HG02798 (cell line): Measurements from ENCODE around the gene CCDC32.
A peak's percentile ranks its signal among the peaks of the same experiment; 100 is the strongest.
"Not testable (repeated sequence)": the region's sequence is repeated elsewhere in the genome, so short reads cannot be mapped to it uniquely, and the experiment has no call there.

Experiments used
- ATAC-seq: cut with Tn5 transposase; IDR thresholded peaks from one replicate; pipeline ENCODE4 v1.9.1; 2021; ENCODE audit warnings: mild to moderate bottlenecking; ENCODE audit not compliant: unreplicated experiment, poor library complexity

CCDC32 gene, protein sequence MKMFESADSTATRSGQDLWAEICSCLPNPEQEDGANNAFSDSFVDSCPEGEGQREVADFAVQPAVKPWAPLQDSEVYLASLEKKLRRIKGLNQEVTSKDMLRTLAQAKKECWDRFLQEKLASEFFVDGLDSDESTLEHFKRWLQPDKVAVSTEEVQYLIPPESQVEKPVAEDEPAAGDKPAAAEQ

DNA sequence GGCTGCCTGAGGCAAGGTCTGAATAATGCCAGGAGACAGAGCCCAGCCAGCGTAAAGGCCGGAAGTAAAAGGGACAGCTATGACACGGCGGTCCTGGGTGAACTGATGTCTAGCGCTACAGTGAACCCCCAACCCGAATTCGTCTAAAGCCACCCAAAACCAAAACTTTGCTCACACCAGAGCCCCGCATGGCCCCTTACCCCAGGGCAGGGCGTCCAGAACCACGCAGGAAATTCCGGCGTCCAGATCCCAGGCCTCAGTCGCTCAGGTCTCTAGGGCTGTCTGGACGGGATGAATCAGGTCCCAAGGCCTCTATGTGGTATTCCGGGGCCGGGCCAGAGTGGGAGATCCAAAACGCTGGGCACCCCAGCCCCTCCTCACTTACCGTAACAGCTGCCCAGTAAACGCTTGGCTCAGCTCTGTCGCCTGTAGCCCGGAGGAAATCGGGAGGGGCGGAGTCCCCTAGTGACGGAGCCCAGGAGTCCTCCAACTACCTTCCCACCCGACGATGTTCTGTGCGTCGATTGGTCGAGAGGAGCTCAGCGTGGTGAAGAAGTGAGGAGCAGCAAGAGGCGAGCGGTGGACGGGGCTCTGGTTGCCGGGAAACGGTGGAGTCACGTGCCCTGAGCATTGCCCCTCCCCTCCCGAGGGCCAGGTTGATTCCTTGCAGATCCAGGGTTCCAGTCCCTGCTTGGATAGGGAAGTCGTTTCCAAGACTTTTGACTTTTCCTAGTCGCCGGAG lies at the start of gene CCDC32:
Gene CCDC32 (minus strand): TSS at position 452 of the 742 bp plus-strand sequence. CDS start 2,027 bp downstream, outside the sequence.
- peak; percentile 97 for ATAC-seq

DNA sequence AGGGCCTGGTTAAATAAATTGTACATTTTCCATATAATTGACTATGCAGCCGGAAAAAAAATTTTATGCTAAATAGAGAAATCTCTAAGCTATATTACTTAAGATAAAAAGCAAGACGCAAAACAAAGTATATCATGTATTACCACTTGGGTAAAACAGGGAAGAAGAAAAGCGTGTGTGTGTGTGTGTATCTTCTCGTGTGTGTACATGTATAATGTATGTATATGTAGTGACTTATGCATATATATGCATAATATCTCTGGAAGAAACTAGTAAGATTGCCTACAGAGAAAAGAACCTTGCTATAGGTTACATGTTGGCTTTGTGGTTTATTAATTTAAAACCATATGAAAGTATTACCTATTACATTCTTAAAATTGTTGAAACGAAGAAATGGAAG lies 48.2 kb upstream of the CCDC32 start:
- no peak for ATAC-seq

DNA sequence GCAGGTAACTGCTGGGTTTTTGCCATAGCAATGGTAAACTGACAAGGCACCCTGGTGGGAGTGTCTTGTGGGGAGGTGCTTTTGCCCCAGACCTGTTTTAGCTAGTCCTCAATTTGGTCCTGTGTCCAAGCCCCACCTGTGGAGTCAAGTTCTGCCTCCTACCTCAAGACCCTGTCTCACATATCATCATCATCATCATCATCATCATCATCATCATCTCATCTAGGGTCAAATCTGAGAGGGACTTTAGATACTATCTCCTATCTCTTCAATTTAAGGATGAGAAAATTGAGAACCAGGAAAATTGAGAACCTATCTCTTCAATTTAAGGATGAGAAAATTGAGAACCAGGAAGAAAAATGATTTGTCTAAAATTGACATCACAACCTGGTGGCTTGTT lies 39.1 kb upstream of the CCDC32 start:
- ATAC-seq, result no peak

DNA sequence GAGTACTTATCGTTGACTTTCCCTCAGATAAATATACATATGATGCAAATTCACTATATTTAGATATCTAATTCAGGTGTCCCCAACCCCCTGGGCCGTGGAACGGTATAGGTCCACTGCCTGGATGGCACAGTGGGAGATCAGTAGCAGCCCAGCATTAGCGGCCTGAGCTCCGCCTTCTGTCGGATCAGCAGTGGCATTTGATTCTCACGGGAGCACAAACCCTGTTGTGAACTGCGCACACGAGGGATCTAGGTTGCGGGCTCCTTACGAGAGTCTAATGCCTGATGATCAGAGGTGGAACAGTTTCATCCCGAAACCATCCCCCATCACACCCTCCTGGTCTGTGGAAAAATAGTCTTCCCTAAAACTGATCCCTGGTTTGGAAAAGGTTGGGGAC lies 36.1 kb upstream of the CCDC32 start:
- no peak for ATAC-seq

DNA sequence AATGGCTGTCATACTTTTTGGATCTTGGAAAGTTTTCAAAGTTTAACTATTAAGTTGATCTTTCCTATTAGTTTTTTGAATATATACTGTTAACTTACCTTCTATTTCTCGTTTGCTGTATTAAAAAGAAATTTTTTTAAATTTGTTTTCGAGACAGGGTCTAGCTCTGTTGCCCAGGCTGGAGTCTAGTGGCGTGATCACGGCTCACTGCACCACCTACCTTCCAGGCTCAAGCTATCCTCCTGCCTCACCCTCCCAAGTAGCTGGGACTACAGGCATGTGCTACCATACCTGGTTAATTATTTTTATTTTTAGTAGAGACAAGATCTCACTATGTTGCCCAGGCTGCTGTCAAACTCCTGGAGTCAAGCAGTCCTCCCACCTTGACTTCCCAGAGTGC lies 33.8 kb upstream of the CCDC32 start:
- ATAC-seq, result no peak

DNA sequence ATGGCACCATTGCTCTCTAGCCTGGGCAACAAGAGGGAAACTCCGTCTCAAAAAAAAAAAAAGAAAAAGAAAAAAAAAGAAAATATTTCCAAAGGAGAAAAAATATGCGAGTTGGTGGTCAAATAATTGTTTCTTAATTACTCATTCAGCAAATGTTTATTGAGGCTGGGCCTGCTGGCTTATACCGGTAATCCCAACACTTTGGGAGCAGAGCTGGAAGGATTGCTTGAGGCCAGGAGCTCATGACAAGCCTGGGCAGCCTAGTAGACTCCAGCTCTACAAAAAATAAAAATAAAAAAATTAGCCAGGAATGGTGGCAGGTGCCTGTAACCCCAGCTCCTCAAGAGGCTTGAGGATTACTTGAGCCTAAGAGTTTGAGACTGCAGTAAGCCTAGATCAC lies 33.3 kb upstream of the CCDC32 start:
- ATAC-seq, result no peak

DNA sequence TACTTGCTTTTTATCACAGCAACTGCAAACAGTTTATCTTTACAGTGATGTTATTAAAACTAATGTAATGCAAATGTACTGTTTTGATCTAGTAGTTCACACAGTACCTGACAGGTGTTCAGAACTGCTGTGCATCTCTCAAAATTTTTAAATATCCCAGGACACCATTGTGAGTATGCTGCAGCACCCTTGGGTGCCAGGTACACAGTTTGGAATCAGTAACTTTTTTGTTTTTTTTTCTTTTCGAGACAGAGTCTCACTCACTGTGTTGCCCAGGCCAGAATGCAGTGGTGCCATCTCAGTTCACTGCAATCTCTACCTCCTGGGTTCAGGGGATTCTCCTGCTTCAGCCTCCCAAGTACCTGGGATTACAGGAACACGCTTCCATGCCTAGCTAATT lies 32.2 kb upstream of the CCDC32 start:
- no peak for ATAC-seq

DNA sequence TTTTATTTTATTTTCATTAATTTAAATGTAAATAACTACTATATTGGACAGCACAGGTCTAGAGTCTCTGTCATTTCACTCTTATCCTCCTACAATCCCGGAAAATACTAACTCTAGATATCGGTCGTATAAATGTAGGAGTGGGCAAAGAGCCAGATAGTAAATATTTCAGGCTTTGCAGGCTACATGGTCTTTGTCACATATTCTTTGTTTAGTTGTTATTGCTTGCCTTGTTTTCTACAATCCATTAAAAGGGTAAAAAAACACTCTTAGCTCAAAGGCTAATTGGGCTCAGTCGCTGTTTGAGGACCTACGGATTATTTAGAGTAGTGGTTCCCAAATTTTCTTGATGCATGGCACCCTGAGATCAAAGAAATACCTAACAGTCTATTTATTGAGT lies 30.9 kb upstream of the CCDC32 start:
- no peak for ATAC-seq

DNA sequence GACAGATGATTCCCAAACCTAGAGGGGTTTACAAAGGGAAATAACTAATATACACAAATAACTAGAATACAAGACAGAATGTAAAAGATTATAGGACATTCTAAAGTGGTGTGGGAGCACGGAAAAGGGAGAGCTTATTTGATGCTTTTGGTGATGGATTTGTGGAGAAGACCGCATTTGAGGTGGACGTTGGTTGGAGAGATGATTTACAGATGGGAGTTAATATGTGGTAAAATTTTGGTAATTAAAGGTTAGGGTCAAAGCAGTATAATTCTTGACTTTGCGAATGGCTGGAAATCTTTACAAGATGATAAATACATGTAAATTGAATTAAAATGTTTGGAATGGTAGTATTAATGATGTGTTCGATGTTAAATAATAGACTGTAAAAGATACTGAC lies 30.4 kb upstream of the CCDC32 start:
- ATAC-seq, result no peak

DNA sequence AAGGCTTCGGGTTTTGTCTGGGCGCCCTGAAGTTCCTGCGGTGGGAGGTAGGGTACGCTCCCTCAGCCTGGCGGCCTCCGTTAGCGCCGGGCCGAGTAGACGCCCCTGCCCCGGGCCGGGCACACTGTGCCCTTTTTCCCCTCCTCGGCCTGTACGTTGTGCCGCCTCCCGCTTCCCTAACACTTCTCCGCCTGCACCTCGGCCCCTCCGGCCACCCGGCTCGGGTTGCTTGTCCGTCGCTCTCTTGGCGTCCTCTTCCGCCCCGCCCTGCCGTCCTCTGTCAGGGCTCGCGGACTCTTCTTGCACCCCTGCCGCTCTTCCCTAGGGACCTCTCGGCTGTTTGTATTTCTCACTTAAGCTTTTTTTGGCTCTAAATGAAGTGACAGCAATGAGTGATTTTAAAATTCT lies 29.6 kb upstream of the CCDC32 start:
- peak; percentile 54 for ATAC-seq

DNA sequence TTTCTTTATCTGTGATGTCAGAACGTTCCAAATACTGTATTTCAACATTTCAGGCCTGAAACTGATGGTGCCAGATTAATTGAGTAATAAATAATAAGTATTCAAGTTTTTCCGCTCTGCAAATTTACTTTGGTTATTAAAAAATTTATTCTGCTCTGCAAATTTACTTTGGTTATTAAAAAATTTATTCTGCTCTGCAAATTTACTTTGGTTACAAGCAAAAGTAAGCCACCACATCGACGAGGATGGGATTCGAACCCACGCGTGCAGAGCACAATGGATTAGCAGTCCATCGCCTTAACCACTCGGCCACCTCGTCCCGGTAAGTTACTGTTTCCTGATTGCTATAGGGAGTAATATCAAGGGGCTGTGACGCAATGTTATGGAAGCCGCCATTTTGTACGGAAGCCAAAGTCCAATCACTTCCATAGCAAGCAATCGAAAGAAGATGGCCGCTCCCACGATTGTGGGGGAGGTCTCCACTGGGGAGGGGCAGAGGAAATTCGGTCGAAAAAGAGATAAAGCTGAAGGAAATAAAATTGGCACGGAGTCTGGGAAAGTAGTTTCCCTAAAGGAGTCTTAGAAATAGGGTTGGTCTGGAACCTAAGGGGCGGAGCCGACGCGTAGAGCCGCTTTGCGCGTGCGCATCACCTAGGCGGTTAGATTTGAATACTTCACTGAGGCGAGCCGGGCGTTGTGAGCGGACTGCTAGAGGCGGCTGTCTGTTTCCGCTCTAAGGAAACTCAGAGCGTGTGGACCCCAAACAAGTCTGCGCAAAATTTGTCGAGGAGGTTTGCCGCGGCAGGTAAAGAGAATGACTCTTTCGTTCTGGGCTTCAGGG lies 29.0 kb upstream of the CCDC32 start, which contains the start of gene KNL1:
Gene KNL1 (plus strand): TSS at position 662 of the 841 bp plus-strand sequence. CDS start 8,683 bp downstream, outside the sequence.
- peak; percentile 78 for ATAC-seq

DNA sequence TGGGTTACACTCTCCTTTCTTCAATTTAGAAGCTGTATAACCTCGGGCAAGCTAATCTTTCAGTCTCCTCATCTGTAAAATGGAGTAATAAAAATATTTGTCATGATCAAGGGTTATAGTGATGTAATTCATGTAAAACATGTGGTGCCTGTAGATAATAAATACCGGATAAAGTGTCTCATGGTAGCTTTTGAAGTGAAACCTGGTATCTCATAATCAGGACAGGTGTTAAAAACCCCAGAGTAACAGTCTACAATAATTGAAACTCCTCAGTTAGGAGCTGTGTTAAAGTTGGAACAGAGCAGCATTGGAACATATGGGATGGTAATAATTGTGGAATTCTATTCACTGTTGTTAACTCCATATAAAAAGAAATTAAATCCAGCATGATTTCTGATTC lies 28.3 kb upstream of the CCDC32 start:
- no peak for ATAC-seq

DNA sequence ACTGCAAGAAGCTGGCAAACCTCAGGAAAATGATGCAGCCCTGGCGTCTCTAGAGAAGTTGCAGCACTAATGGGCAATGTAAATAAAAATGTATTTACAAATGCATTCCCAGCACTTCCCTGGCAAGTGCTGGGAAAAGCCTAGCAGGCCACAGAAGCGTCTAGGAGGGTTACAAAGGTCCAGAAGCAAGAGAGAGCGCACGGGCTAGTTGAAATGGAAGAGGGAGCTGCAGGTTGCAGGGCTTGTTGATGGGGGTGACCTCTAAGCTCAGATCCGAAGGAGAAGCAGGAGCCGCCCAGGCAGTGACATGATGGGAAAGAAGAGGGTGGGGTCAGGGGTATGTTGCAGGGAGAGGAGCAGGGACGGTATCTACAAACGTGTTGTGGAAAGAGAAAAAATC lies 26.5 kb upstream of the CCDC32 start:
- no peak for ATAC-seq

DNA sequence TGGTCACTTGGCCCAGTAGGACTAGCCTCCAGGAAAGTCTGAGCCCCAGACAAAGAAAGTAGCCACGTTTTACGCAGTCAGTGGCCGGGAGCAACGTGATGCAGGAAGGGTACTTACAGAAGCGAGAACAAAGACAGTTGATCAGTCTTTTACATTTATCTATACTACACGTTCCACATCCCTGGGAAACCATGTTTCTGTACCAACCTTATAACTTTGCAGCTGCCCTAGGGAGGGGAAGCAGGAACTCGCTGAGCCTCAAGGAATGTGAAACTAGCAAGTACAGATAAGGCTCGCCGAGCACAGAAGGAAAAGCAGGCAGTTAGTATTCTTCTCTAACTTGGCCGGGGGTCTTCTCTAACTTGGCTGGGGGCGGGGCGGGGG lies 25.8 kb upstream of the CCDC32 start:
- no peak for ATAC-seq

DNA sequence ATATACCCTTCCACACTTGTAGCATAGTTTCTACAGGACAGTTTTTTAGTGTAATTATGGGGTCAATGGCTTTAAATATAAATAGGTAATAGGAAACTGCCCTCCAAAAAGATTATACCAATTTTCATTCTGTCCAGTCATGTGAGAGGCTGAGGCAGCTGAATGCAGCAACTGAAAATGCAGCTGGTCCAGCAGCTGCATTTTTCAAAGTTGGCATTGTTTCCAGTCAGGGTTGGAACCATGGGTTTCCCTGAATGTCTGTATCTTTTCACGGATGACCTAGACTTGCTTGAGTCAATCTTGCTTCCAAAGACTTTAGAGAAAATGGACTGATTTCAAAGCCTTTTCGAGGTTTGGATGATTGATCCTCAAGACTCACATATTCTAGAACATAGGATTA lies 19.3 kb upstream of the CCDC32 start:
- no peak for ATAC-seq

DNA sequence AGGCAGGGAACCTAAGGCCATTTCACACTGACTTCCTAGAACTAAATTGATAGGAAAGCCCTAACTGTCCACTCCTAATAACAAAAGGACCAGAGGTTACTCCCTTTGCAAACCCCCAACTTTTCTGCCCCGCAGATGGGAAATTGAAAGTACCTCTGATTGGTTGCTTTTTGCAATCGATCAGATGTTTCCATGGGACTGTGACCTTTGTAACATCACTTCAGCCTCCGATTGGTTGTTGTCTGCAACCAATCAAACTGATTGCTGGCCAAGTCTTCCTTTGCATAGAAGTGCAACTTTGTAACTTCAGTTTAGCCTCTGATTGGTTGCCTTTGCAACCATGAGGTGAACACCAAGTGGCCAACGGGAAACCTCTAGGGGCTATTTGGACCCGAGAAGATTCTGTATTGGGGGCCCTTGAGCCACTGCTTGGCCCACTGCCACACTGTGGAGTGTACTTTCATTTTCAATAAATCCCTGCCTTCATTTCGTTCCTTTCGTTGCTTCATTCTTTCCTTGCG lies 17.9 kb upstream of the CCDC32 start:
- ATAC-seq, result no peak

DNA sequence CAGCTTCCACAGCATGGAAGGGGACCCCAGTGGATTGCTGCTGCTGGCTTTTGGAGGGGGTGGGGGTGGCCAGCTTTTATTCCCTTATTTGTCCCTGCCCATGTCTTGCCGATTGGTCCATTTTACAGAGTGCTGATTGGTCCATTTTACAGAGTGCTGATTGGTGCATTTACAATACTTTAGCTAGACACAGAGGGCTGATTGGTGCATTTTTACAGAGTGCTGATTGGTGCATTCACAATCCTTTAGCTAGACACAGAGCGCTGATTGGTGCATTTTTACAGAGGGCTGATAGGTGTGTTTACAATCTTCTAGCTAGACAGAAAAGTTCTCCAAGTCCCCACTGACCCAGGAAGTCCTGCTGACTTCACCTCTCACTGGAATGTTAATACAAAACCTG lies 17.0 kb upstream of the CCDC32 start:
- ATAC-seq, result not testable (repeated sequence)

DNA sequence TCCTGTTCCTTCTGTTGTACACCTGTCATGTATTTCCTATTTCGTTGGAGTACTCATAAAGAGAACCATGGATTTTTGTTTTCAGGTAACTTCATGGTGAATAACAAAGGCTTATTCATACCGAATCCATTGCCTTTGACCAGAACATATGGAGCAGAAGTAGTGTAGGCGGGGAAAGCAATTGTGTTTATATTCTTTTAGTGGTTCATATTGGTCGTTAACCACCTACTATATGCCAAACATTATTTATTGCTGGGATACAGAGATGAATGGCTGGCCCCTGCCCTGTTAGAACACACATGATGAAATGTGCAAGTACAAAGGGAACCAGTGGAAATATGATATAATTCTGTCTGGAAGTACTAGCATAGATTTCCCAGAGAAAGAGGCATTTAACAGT lies 14.1 kb upstream of the CCDC32 start:
- ATAC-seq, result no peak

DNA sequence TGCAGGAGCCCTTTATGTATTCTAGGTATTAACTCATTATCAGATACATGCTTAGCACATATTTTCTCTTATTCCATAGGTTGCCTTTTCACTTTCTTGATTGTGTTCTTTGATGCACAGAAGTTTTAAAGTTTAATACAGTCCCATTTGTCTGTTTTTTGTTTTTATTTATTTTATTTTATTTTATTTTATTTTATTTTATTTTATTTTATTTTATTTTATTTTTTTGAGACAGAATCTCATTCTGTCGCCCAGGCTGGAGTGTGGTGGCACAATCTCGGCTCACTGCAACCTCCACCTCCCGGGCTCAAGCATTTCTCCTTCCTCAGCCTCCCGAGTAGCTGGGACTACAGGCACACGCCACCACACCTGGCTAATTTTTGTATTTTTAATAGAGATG lies 12.1 kb upstream of the CCDC32 start:
- ATAC-seq, result not testable (repeated sequence)

DNA sequence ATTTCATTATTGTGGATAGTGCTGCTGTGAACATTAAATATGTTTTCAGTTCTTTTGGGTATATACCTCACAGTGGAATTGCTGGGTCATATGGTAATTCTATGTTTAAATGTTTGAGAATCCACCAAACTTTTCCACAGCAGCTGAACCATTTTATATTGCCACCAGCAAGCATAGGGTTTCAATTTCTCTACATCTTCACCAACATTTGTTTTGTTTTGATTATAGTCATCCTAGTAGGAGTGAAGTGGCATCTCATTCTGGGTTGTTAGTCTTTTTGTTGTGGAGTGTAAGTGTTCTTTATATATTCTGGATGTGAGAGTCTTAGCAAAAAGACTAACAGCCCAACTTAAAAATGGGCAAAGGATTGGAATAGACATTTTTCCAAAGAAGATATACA lies 10.3 kb upstream of the CCDC32 start:
- ATAC-seq, result no peak
